Posterior cingulate gyrus (tissue), 11 donors: ENCODE data around the gene HAS3.
"Not testable (repeated sequence)": the region's sequence is repeated elsewhere in the genome, so short reads cannot be mapped to it uniquely, and the experiment has no call there.

Experiments
- DNase-seq, 10 donors: peaks; one replicate each; pipeline versions ENCODE4 v3.0.0 to v3.0.0-alpha.2; 2020 to 2021; ENCODE audit warnings: mixed read lengths in 3 of 10
- intact Hi-C: fragments of 100-400 bp; cut with DNase I; formaldehyde crosslinking; loops from one replicate; pipeline ENCODE4 v1.15.1; 2023

Gene HAS3, protein sequence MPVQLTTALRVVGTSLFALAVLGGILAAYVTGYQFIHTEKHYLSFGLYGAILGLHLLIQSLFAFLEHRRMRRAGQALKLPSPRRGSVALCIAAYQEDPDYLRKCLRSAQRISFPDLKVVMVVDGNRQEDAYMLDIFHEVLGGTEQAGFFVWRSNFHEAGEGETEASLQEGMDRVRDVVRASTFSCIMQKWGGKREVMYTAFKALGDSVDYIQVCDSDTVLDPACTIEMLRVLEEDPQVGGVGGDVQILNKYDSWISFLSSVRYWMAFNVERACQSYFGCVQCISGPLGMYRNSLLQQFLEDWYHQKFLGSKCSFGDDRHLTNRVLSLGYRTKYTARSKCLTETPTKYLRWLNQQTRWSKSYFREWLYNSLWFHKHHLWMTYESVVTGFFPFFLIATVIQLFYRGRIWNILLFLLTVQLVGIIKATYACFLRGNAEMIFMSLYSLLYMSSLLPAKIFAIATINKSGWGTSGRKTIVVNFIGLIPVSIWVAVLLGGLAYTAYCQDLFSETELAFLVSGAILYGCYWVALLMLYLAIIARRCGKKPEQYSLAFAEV

DNA sequence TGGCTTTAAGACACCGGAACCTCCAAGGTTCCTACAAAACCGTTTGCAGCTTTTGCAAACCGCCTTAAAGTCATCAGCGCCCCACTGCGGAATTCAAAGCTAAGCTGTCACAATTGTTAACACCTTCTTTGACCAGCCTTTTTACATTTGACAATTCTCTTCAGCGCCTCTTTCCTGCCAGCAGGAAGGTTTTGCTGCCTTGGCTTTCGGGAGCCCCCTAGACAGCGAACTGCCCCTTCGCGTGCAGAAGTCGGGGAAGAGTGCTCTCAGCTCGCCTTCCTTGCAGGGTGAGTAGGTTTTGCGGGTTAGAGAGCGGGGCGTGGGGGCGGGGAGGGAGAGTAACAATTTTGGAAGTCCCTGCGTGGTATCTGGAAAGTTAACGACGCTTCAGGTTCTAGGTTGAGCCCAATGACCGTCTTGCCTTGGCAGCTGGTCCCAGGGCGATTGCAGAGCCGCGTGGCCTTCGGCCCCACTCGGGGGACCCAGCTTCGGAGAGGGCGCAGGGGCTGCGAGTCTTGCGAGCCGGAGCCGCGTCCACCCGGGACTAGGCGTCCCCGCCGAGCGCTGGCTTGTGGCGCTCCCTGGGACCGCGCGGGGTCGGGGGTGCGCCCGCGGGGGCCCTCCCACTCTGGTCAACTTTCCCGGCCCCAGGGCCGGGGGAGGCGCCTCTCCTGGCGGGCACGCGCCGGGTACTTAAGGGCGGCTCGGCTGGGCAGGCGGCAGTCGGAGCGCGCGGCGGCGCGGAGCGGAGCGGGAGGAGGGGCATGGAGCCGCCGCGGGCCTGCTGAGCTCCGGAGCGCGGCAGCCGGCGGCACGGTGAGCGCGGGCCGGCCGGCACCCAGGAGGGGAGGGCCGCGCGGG, at the start of gene HAS3:
HAS3 (plus strand) TSS at position 153 of the 861 bp plus-strand sequence. CDS start 3,743 bp downstream, outside the sequence.
- peak in 6 of 10 donors; percentile 26 to 89 (median 69) for DNase-seq
- intact Hi-C loops: loop anchor here (1.0 kb wide), 1 partner anchor 203 kb away; no protein-coding TSS in a partner anchor

DNA sequence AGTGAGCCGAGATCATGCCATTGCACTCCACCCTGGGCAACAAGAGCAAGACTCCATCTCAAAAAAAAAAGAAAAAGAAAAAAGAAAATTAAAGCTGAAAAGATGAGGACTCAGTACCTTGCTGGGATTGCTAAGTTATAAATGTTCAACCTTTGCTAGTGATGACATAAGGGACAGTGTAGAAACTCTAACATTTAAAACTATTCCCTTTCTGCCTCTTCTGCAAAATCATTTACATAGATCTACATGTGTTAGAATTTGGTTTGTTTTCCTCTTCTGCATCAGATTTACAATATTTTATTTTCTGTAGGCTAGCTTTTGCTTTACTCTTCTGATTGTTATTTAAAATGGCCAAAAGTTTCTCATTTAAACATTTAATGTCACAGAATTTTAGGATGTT, 49.5 kb upstream of the HAS3 start:
- DNase-seq: no peak
- intact Hi-C loops: no loop called here

DNA sequence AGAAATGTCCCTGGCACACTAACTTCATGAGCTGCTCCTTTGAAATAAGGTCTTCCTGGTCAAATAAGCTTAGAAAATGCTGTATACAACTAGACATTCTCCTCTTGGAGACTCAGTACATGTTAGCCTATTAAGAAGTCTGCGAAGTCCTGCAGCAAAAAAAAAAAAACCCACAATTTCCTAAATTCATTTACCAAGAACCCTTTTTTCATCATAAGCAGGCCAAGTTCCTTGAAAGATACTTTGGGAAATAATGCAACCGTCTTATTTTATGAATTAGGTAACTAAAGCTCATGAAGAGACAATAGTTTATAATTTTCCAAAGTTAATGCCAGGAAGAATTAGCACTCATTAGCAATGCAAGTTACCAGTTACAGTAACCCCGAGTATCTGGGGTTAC, 49.0 kb upstream of the HAS3 start:
- intact Hi-C loops: no loop called here
- DNase-seq: no peak

DNA sequence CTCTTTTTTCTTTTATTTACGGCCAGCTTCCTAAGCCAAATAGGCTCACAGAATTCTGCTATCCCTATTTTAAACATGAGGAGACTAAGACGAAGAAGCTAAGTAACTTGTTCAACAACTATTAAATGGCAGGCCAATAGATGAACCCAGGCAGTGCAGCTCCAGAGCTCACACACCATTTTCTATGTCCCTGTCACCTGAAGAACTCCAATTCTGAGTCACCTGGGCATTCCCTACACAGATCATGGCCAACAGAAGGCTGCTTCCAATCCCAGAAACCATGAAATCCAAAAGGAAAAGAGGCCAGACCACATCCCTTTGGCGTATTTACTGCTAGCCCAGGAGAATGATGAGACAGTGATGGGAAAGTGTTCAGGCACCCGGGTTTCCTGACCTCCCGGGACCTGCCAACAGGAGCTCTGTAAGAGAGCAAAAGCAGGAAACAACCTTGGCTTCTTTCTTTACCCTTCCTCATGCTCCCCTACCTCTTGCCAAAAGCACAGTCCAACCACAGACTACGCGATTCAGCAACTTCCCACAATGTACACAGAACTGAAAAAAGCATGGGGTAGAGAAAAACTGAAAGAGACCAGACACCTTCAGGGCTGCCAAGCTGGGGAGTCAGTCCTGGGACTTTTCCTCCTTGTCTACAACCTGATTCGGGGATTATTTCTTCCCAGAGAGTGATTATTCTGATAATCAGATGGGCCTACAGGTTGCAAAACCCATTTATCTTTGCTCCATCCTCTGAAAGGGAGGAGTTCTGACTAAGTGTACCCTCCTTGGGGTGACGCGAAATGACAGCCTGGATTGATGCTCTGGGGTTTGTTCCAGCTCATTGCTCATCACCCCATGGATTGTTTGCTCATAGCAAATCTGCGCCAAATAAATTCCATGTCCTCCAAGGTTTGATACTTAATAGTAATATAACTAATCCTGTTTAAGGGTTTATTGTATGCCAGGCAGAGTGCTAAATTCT, 47.8 kb upstream of the HAS3 start:
- DNase-seq: no peak
- intact Hi-C loops: no loop called here

DNA sequence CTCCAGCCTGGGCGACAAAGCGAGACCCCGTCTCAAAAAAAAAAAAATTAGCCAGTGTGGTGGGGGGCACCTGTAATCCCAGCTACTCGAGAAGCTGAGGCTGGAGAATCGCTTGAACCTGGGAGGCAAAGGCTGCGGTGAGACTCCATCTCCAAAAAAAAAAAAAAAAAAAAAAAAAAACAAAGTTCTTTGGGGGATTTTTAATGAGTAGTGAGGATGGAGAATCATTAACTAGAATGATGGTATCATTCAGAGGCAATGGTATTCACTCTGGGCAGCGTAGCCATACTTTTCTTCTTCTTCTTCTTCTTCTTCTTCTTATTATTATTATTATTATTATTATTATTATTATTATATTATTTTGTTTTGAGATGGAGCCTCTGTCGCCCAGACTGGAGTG, 42.0 kb upstream of the HAS3 start:
- DNase-seq, intact Hi-C loops: not testable (repeated sequence)

DNA sequence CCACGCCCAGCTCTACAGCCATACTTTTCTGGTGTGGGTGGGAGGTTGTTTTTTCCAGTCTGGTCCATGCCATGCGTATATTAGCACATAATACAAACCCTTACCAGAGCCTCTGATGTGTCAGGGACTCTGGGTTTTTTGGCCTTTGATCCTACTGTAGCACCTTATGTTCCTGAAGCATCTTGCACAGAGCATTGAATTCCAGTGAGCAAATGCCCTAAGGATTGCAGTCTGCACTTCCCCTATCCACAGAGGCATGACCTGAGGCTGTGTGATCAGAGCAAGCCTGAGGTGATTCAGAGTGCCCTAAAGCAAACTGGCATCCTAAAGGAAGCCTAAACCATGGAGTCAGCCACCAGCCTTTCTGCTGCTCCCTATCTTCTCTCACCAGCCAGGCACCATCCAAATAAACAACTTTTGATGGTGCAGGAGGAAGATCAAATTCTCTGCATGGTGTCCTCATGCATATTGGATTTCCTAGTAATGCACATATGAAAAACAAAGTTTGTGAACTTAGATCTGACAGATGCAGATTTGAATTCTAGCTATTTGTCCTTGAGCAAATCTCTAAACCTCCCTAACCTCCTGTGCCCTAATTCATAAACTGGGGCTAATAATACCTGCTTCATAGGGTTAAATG, 41.2 kb upstream of the HAS3 start:
- intact Hi-C loops: no loop called here
- DNase-seq: no peak

DNA sequence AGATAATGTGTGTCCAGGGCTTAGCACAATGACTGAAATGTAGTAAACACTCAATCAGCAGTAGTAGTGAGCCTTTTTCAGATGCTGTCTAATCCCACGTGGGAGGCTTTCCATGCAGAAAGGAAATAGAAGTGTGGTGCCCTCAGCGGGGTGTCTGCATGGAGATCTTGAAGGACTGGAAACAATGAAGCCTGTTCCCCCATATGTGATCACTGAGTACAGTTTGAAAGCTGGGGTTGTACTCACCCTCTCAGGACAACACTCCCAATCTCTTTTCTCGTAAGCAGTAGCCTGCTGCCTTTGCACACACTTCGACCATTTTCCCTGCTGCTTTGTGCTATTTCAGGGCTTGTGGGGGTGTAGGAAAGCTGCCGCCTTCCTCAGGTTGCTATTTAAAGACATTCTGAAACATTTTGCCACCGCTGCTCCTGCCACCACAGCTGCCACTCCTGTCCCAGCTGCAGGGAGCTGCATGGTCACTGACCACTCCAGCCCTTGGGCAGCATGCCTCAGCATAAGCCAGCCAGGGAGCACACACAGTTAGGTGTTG, 40.6 kb upstream of the HAS3 start:
- DNase-seq: peak in 5 of 10 donors; percentile 16 to 88 (median 28)
- intact Hi-C loops: no loop called here

DNA sequence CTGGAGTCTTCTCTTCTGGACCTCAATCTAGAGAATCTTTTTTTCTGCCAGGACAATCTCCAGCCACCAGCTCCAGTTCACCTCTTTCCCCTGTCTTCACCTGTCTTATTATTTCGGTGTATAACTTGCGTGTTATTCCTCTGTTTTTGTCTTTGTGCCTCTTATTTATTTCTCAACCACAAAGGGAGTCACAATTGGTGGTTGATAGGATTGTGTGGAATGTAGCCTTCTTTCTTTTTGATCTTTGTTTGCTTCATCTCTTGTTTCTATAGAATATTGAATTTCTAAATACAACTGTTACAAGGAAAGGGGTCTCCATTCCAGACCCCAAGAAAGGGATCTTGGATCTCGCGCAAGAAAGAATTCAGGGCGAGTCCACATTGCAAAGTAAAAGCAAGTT, 35.9 kb upstream of the HAS3 start:
- DNase-seq: no peak
- intact Hi-C loops: no loop called here

DNA sequence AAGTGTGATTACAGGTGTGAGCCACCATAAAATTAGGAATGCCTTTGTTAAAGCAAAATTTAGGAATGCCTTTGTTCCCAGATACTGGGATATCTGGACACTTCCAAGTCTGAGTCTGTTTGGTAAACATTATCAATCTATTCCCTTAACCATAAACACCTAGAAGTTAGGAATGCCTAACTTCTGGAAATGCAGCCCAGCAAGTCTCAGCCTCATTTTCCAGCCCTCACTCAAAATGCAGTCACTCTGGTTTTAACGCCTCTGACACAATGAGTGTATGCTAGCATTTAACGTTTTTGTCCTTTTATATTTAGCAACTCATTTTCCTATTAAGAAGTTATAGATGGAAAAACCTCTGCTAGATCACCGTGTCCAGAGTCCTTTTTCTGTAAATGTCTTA, 34.4 kb upstream of the HAS3 start:
- intact Hi-C loops: no loop called here

DNA sequence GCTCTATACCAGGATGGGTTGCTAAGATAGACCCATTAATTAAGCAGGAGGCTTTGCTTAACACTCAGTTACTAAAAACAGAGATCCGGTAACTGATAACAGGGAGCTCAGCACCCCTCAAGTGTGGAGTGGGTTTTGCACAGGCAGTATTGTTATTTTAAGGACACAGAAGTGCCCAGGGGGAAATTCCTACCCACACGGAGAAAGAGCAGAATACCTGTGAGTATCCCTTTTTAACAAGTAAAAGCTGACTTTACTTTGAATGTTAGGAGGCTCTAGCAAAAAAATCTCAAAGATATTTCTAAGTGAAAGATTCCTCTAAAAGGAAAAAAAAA, 32.8 kb upstream of the HAS3 start:
- intact Hi-C loops: no loop called here
- DNase-seq: no peak

More for the DNA sequence above, 34.4 kb upstream of the HAS3 start:
- DNase-seq: no peak

DNA sequence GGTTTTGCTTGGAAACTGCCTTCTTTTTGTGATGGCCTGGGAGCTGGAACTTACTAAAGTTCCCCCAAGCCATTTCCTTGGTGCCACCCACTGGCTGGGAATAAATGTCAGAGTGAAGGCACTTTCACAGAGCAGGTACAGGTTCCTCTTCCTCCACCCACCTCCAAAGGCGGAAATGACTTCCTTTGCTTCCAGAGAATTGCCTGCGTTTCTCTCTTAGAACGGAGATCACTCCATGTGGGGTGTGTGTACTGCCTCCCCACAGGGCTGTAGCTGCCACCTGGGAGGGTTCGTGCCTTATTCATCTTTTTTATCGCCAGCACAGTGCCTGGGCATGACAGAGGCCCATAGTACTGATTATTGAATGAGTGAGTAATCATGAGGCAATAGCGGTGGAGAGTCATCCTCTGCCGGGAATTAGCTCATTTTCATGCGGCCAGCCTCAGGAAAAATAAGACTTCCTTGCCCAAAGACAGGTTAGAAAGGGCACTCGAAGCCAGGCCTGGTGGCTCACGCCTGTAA, 32.2 kb upstream of the HAS3 start:
- intact Hi-C loops: no loop called here

DNA sequence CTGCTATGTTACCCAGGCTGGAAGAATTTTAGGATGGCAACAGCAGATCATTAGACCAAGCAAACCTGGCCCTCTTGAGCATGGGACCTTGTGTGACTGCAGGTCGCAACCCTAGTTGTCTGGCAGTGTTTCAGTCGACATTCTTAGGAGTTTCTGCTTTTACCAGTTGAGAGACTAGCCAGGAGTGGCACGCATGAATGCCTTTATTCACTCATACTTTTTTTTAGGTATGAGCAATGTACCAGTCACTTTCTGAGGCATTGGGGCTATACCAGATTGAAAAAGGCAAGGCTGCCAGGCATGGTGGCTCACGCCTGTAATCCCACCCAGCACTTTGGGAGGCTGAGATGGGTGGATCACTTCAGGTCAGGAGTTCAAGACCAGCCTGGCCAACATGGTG, 28.2 kb upstream of the HAS3 start:
- intact Hi-C loops: no loop called here

More for the DNA sequence above, 32.2 kb upstream of the HAS3 start:
- DNase-seq: peak in 1 of 10 donors; percentile 11

DNA sequence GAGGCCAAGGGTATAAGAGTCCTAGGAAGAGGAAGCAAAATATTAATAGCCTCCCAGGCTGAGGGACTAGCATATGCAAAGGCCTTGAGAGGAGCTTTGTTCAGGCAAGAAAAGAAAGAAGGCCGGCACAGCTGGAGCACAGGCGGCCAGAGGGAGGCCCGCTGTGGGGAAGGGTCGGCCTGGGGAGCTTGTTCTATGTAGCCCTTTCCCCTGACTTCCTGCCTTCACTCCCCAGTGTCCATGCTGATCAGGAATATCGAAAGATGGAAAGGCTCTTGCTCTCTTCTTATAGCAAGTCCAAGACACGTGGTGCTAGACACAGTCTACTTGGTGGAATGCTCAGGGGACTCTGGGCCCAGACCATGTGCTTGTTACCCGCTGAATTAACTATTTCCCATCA, 27.4 kb upstream of the HAS3 start:
- DNase-seq: peak in 2 of 10 donors; percentile 11 to 19
- intact Hi-C loops: no loop called here

More for the DNA sequence above, 28.2 kb upstream of the HAS3 start:
- DNase-seq: peak in 2 of 10 donors; percentile 3 to 7

DNA sequence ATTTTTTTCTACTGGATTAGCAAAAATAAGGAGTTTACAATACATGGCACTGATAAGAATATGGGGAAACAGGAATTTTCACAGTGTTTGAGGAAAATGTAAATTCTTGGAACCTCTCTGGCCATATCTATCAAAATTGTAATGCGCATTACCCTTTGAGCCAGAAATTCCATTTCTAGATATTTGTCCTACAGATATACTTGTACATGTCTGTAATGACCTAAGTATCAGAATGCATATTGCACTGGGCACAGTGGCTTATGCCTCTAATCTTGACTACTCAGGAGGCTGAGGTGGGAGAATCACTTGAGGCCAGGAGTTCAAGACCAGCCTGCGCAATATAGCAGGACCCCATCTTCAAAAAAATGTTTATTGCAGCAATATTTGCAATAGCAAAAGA, 25.8 kb upstream of the HAS3 start:
- intact Hi-C loops: no loop called here
- DNase-seq: no peak

DNA sequence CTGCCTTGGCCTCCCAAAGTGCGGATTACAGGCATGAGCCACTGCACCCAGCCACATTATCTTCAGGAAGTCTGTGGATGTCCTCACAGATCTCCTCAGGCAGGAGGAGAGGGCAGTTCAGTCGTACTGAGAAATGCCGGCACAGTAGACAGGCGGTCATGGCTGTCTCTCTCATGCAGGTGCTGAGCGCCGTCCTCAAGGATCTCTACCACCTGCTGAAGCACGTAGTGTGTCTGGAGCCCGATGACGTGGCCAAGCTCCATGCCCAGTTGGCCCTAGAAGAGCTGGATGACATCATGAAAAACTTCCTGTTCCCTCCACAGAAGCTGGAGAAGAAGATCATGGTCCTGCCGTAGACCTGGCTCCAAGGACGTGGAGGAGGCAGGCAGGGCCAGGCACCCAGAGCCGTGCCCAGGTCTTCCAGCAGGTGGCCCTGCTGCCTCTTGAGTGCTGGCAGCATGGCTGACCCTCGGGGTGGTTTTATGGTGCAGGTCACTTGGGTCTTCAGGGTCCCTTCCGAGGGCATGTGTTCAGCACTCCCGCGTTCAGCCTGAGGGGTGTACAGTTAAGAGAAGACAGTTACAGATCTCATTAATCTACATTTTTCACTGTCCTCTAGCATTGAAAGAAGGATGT, 22.0 kb upstream of the HAS3 start:
- intact Hi-C loops: no loop called here
- DNase-seq: peak in 2 of 10 donors; percentile 53 to 71

DNA sequence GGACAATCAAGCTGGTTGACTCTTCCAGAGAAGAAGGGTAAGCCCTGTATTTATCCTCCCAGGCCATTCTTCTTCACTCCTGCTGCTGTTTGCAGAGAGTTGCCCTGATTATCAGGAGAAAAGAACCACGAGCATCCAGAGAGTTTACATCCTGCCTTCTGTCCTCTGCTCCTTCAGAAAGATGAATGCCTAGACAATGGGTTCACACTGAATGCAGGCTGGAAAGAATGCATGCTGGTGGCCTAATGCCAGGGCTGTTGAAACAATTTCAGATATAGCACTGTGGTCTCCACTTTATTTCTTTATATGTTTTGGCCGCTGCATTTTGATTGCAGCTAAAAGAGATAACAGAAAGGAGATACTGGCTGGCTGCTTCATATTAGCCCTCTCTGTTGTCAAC, 21.2 kb upstream of the HAS3 start:
- peak in 2 of 10 donors; percentile 5 to 47 for DNase-seq
- intact Hi-C loops: no loop called here

DNA sequence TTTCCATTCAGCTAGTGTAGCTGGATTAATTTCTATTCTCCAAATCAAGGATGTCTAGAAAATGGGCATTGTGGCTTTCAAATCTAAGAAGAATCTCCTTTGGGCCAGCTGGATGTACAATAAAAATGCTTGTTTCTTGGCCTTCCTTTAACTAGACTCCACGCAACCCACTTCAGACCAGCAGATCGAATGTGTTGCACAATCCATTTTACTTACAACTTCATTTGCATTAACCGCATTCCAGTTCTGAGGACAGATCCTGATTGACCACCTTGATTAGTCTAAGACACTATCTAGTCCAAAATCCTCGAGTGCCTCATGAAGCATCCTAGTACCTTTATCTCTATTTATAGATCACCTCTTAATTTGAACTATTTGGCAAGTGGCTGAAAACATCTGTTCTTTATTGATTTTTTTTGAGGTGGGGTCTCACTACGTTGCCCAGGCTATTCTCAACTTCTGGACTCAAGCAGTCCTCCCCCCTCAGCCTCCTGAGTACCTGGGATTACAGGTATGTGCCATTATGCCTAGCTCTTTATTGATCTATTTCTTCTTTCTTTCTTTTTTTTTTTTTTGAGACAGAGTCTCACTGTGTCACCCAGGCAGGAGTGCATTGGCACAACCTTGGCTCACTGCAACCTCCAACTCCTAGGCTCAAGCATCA, 20.3 kb upstream of the HAS3 start:
- peak in 1 of 10 donors; percentile 7 for DNase-seq
- intact Hi-C loops: no loop called here

DNA sequence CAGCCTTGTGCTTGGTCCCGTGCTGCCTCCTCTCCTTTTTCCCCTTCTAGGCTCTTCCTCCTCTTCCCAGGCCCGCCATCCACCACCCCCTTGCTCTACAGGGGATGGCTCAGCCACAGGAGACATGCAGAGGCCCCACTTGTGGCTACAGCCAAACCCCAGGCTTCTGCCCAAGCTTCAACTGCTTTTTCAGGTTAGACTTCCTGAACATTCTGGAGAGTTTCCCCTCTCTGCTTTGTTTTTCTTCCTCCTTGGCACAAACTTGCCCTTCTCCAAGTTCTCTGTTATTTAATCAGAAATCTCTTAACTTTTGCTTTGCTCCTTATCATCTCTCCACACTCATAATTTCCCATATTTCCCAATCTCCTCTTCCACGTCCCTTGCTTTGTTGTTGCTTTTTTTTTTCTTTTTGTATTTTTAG, 18.3 kb upstream of the HAS3 start:
- DNase-seq: peak in 2 of 10 donors; percentile 39 to 47

More for the DNA sequence above, 18.3 kb upstream of the HAS3 start:
- intact Hi-C loops: no loop called here
